A549 (cell line): ENCODE measurements around the gene RTEL1. TPM values are rescaled to one million over a fixed set of nuclear protein-coding genes. Genes with fewer than 3 reads are reported as not detected.

ENCODE experiments used
- ATAC-seq, 2 experiments: fragments of 200-7000 bp in 1 of 2; fragments of >200 bp in 1 of 2; cut with Nextera tagmentation in 1 of 2; cut with Tn5 transposase in 1 of 2; 3 replicates each; pipeline versions ENCODE4 v1.8.0 to v1.9.1; 2018 to 2020; ENCODE audit warnings: mild to moderate bottlenecking in 1 of 2, moderate library complexity in 1 of 2
- CTCF ChIA-PET: fragments of 300-600 bp; sonication (Branson Sonifier 250); formaldehyde crosslinking; extraction: SDS; loops from one replicate; lab custom pipeline; 2021; ENCODE audit warnings: antibody characterized with exemption, inconsistent platforms; lab: Yijun Ruan, JAX
- POLR2A ChIA-PET: fragments of 350-600 bp; formaldehyde crosslinking; extraction: SDS; loops from one replicate; lab custom pipeline; 2021; ENCODE audit warnings: antibody characterized with exemption, inconsistent platforms; lab: Yijun Ruan, JAX
- DNase-seq, 2 experiments: peaks; one replicate each; pipeline versions ENCODE4 v3.0.0 to v3.0.0-alpha.2; 2011 to 2016; ENCODE audit warnings: low read depth in 1 of 2, low spot score in 1 of 2
- FAIRE-seq: peaks from 2 replicates; lab custom pipeline; 2011; peaks lifted over from hg19 to GRCh38; lab: Jason Lieb, UNC
- H3K27ac ChIP-seq, 2 experiments: fragments of >200 bp; sonication (Bioruptor Twin); formaldehyde crosslinking; 3 replicates each; pipeline ENCODE4 v1.5.1; 2016 to 2017
- H3K4me1 ChIP-seq: fragments of >200 bp; sonication (Bioruptor Twin); formaldehyde crosslinking; 3 replicates; pipeline ENCODE4 v1.6.1; 2016
- H3K4me2 ChIP-seq: fragments of >200 bp; sonication (Bioruptor Twin); formaldehyde crosslinking; 3 replicates; pipeline ENCODE4 v1.6.1; 2016
- H3K4me3 ChIP-seq: fragments of >200 bp; sonication (Bioruptor Twin); formaldehyde crosslinking; 3 replicates; pipeline ENCODE4 v1.5.1; 2016
- H3K9me3 ChIP-seq: fragments of >200 bp; sonication (Bioruptor Twin); formaldehyde crosslinking; 3 replicates; pipeline ENCODE4 v1.6.1; 2016
- BCL3 ChIP-seq: fragments of >200 bp; sonication (Bioruptor Twin); formaldehyde crosslinking; IDR thresholded peaks from 3 replicates; pipeline ENCODE4 v1.6.1; 2016
- CBX8 ChIP-seq: fragments of 200-600 bp; sonication (generic); IDR thresholded peaks from 2 replicates; pipeline ENCODE4 v1.6.1; 2016
- CHD2 ChIP-seq: fragments of 150-350 bp; IDR thresholded peaks from 2 replicates; pipeline ENCODE4 v1.6.1; 2014; ENCODE audit warnings: low read length; ENCODE audit not compliant: partially characterized antibody
- CTCF ChIP-seq: fragments of >200 bp; sonication (Bioruptor Twin); formaldehyde crosslinking; IDR thresholded peaks from 3 replicates; pipeline ENCODE4 v1.5.1; 2016
- EHF ChIP-seq: fragments of 250-450 bp; sonication (Bioruptor Pico); IDR thresholded peaks from 2 replicates; pipeline ENCODE4 v1.5.0; 2020; ENCODE audit warnings: mild to moderate bottlenecking
- FOSB ChIP-seq: fragments of 250-450 bp; sonication (Bioruptor Pico); IDR thresholded peaks from 2 replicates; pipeline ENCODE4 v1.5.0; 2020; ENCODE audit warnings: mild to moderate bottlenecking, moderate library complexity
- FOSL2 ChIP-seq, 2 experiments: fragments of 450-650 bp in 1 of 2; fragments of >200 bp in 1 of 2; sonication (Bioruptor Twin) in 1 of 2; formaldehyde crosslinking; IDR thresholded peaks; 2 replicates each; pipeline versions ENCODE4 v1.5.0 to v1.6.1; 2016 to 2020; ENCODE audit warnings: mild to moderate bottlenecking in 1 of 2, moderate library complexity in 1 of 2
- HDAC2 ChIP-seq: fragments of 200-600 bp; sonication (generic); IDR thresholded peaks from 2 replicates; pipeline ENCODE4 v1.6.1; 2016
- JUNB ChIP-seq: fragments of >200 bp; sonication (Bioruptor Twin); formaldehyde crosslinking; IDR thresholded peaks from 2 replicates; pipeline ENCODE4 v1.6.1; 2016
- MAFK ChIP-seq: fragments of 450-650 bp; IDR thresholded peaks from 2 replicates; pipeline ENCODE4 v1.6.1; 2014; ENCODE audit not compliant: partially characterized antibody
- MAX ChIP-seq: IDR thresholded peaks from 2 replicates; pipeline ENCODE4 v1.6.1; 2012
- MAZ ChIP-seq: fragments of 150-350 bp; IDR thresholded peaks from 2 replicates; pipeline ENCODE4 v1.6.1; 2014; ENCODE audit warnings: antibody characterized with exemption, low read depth, low read length, borderline replicate concordance
- NPAS2 ChIP-seq: fragments of 250-450 bp; sonication (Bioruptor Pico); IDR thresholded peaks from 2 replicates; pipeline ENCODE4 v1.8.0; 2022; ENCODE audit warnings: mild to moderate bottlenecking, moderate library complexity, borderline replicate concordance
- PHF8 ChIP-seq: fragments of 200-600 bp; sonication (generic); IDR thresholded peaks from 2 replicates; pipeline ENCODE4 v1.6.1; 2016; ENCODE audit warnings: low read depth, mild to moderate bottlenecking, antibody characterized with exemption, moderate library complexity, borderline replicate concordance
- POLR2A ChIP-seq: IDR thresholded peaks from 2 replicates; pipeline ENCODE4 v1.6.1; 2012; ENCODE audit warnings: mild to moderate bottlenecking, low read length
- POLR2AphosphoS2 ChIP-seq: conservative IDR thresholded peaks from 2 replicates; pipeline ENCODE4 v1.6.1; 2012; ENCODE audit warnings: low read length, improper control_type of control experiment, inconsistent platforms
- SREBF2 ChIP-seq: fragments of 450-650 bp; IDR thresholded peaks from 2 replicates; pipeline ENCODE4 v1.6.1; 2014; ENCODE audit warnings: mild to moderate bottlenecking, moderate library complexity
- TFCP2L1 ChIP-seq: fragments of 250-450 bp; sonication (Bioruptor Pico); IDR thresholded peaks from 2 replicates; pipeline ENCODE4 v1.5.0; 2021; ENCODE audit warnings: mild to moderate bottlenecking
- USF2 ChIP-seq: fragments of 450-650 bp; IDR thresholded peaks from 2 replicates; pipeline ENCODE4 v1.6.1; 2014; ENCODE audit warnings: antibody characterized with exemption
- ZC3H11A ChIP-seq: fragments of 450-650 bp; IDR thresholded peaks from 2 replicates; pipeline ENCODE4 v1.6.1; 2014; ENCODE audit warnings: antibody characterized with exemption, mild to moderate bottlenecking
- ZSCAN20 ChIP-seq: fragments of 250-450 bp; sonication (Bioruptor Pico); IDR thresholded peaks from 2 replicates; pipeline ENCODE4 v1.8.0; 2022; ENCODE audit warnings: mild to moderate bottlenecking, moderate library complexity
- WGBS: methylation state at CpG from one replicate; pipeline ENCODE4 v1.1.6; 2017; ENCODE audit errors: missing lambda C conversion rate; 5-methylcytosine and 5-hydroxymethylcytosine counted together
- polyA plus RNA-seq, 4 experiments: library from polyadenylated mRNA; depleted of rRNA in 3 of 4; stranded (reverse); fragments of >200 nt; fragmentation: RNase III in 1 of 4; extraction: RNeasy Plus Mini Kit Qiagen cat#74134 plus additional on column Dnase treatment in 1 of 4; gene quantifications; 2 replicates in 3 of 4; 3 replicates in 1 of 4; pipeline ENCODE4 v1.2.3, GENCODE V29; 2011 to 2017

Gene RTEL1
- polyA plus RNA-seq, 2 of the 4 experiments (the other 2 are of a cell fraction): 11.3 to 12.6 TPM

- Histone ChIP-seq H3K4me2 (no peak overlapping the region), H3K4me1 (peaks cover 24% of the 10 kb centered on the region), H3K9me3 (no peaks in the 10 kb centered on the region), H3K4me3 (no peak overlapping the region), H3K27ac (peak overlapping the region; percentile 93 to 94)
- FAIRE-seq (no peak), DNase-seq (no peak), ATAC-seq (no peak)
- POLR2A ChIA-PET: no interaction called here
- CTCF ChIA-PET: interaction anchor here (0.5 to 4.3 kb wide), 7 partner anchors 8 to 143 kb away, joined by 3 to 34 read pairs (median 4); partner anchors contain the start of gene PTK6
- 93% methylated on average over 15 of the region's 23 CpGs for WGBS
- TF ChIP-seq ZSCAN20 (CRISPR knock-in tag): no peak
- no peak for TF ChIP-seq CHD2
- TF ChIP-seq POLR2A: no peak
- TF ChIP-seq MAX: no peak
- no peak for TF ChIP-seq SREBF2
- TF ChIP-seq MAZ: no peak
- no peak for TF ChIP-seq CTCF
- no peak for TF ChIP-seq PHF8
- no peak for TF ChIP-seq JUNB
- no peak for TF ChIP-seq FOSL2 (IDR thresholded peaks at IDR 0.05)
- no peak for TF ChIP-seq FOSL2 (CRISPR knock-in tag; IDR thresholded peaks at IDR 0.05)
- TF ChIP-seq NPAS2 (CRISPR knock-in tag): no peak
- TF ChIP-seq FOSB (CRISPR knock-in tag): no peak
- TF ChIP-seq EHF (CRISPR knock-in tag): no peak
- no peak for TF ChIP-seq TFCP2L1 (CRISPR knock-in tag)
Observed at GRCh38 chr20:63680857-63681608, 22.9 kb downstream of the RTEL1 start.

- ChIA-PET POLR2A (interaction anchor here (1.0 to 1.7 kb wide), 4 partner anchors 23 to 54 kb away, joined by 3 to 7 read pairs (median 4); partner anchors contain the start of genes ARFRP1, GMEB2, RTEL1 and ZGPAT), CTCF (interaction anchor here (0.5 to 4.3 kb wide), 9 partner anchors 10 to 186 kb away, joined by 3 to 34 read pairs (median 5); partner anchors contain the start of gene PTK6)
- Histone ChIP-seq H3K4me2 (peak overlapping the region; percentile 70), H3K27ac (peak overlapping the region; percentile 93 to 94), H3K4me1 (peaks cover 31% of the 10 kb centered on the region), H3K9me3 (no peaks in the 10 kb centered on the region), H3K4me3 (no peak overlapping the region)
- DNase-seq (no peak), FAIRE-seq (no peak)
- 82% methylated on average over 7 of the region's 13 CpGs for WGBS
- no peak for TF ChIP-seq ZC3H11A
- TF ChIP-seq FOSL2 (IDR thresholded peaks at IDR 0.05): no peak
- no peak for TF ChIP-seq FOSL2 (CRISPR knock-in tag; IDR thresholded peaks at IDR 0.05)
- no peak for TF ChIP-seq HDAC2
- no peak for TF ChIP-seq MAFK
- no peak for TF ChIP-seq POLR2AphosphoS2
- no peak for TF ChIP-seq CBX8
- no peak for TF ChIP-seq USF2
- TF ChIP-seq BCL3: no peak
- no peak for TF ChIP-seq PHF8
- TF ChIP-seq, all 56 proteins: peak for 0
- peak in 1 of 2 experiments; percentile 5; a peak in 3 of 6 replicates for ATAC-seq
Observed at GRCh38 chr20:63681609-63682142, 23.6 kb downstream of the RTEL1 start.
